ENCODE results near the gene MED1. TPM values are rescaled to one million over a fixed set of nuclear protein-coding genes. Genes with fewer than 3 reads are reported as not detected.

The MED1 gene
- total RNA-seq, 1 experiment from 2014 or later = 19.3 TPM

GRCh38 chr17:39364236-39365025, 86.6 kb downstream of the MED1 start:
- DNase-seq (ENCODE audit: low spot score) = no peak

GRCh38 chr17:39361064-39361463, 90.0 kb downstream of the MED1 start:
- DNase-seq (ENCODE audit: low spot score) = no peak

DNA sequence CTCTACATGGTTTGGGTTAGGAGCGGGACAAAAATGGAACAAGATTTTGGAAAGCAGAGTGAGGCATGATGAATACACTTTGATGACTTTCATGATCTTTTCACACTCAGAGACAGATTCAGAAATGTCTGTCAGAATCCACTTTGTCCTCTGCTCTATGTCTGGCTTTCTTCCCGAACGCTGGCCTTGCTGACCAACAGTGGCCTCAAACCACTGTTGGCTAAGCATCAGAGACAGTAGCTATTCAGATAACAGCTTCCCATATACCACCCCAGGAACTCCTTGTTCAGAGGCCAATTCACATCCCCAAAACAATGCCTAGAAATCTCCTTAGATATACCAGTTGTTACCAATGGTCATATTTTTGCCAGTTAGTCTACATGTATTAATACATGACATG, 90.5 kb downstream of the MED1 start:
- no peak for DNase-seq (ENCODE audit: low spot score)

- no peak for DNase-seq (ENCODE audit: low spot score)
Observed at GRCh38 chr17:39359994-39360393, 91.1 kb downstream of the MED1 start.

- DNase-seq (ENCODE audit: low spot score) = no peak
Observed at GRCh38 chr17:39357986-39358385, 93.1 kb downstream of the MED1 start.

GRCh38 chr17:39357488-39357887, 93.6 kb downstream of the MED1 start:
- DNase-seq (ENCODE audit: low spot score) = no peak

Other genes with a start within 250 kb of the MED1 start
- 0.12 TPM in 1 of 2 replicates, not detected in the other for gene STAC2, start 225.3 kb downstream of the MED1 start, total RNA-seq (2014; rRNA removed; shearing (Covaris generic))
- gene FBXL20, start 49.6 kb downstream of the MED1 start, total RNA-seq (2014; rRNA removed; shearing (Covaris generic)) = 9.8 and 11.9 TPM in 2 replicates
- gene CDK12, start 10.2 kb upstream of the MED1 start, total RNA-seq (2014; rRNA removed; shearing (Covaris generic)) = 48.9 and 50.4 TPM in 2 replicates
- not detected in 2 replicates for gene NEUROD2, start 156.7 kb upstream of the MED1 start, total RNA-seq (2014; rRNA removed; shearing (Covaris generic))
- gene PPP1R1B, start 175.7 kb upstream of the MED1 start, total RNA-seq (2014; rRNA removed; shearing (Covaris generic)) = not detected in 2 replicates
- 35.1 and 42.9 TPM in 2 replicates for gene STARD3, start 185.9 kb upstream of the MED1 start, total RNA-seq (2014; rRNA removed; shearing (Covaris generic))
- 0.19 and 0.26 TPM in 2 replicates for gene TCAP, start 214.1 kb upstream of the MED1 start, total RNA-seq (2014; rRNA removed; shearing (Covaris generic))
- not detected in 2 replicates for gene PNMT, start 217.2 kb upstream of the MED1 start, total RNA-seq (2014; rRNA removed; shearing (Covaris generic))
- gene PGAP3, start 236.8 kb upstream of the MED1 start, total RNA-seq (2014; rRNA removed; shearing (Covaris generic)) = 10.8 and 11.4 TPM in 2 replicates
- gene ERBB2, start 248.8 kb upstream of the MED1 start, total RNA-seq (2014; rRNA removed; shearing (Covaris generic)) = 43.3 and 43.6 TPM in 2 replicates